ENCODE data around the gene ELAPOR2.
"Not testable (repeated sequence)": the region's sequence is repeated elsewhere in the genome, so short reads cannot be mapped to it uniquely, and the experiment has no call there.

ELAPOR2 gene

DNA sequence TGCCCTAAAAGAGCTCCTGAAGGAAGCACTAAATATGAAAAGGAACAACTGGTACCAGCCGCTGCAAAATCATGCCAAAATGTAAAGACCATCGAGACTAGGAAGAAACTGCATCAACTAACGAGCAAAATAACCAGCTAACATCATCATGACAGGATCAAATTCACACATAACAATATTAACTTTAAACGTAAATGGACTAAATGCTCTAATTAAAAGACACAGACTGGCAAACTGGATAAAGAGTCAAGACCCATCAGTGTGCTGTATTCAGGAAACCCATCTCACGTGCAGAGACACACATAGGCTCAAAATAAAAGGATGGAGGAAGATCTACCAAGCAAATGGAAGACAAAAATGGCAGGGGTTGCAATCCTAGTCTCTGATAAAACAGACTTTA, 17.9 kb downstream of the ELAPOR2 start:
- not testable (repeated sequence) for DNase-seq (ENCODE audit: low read depth)

DNA sequence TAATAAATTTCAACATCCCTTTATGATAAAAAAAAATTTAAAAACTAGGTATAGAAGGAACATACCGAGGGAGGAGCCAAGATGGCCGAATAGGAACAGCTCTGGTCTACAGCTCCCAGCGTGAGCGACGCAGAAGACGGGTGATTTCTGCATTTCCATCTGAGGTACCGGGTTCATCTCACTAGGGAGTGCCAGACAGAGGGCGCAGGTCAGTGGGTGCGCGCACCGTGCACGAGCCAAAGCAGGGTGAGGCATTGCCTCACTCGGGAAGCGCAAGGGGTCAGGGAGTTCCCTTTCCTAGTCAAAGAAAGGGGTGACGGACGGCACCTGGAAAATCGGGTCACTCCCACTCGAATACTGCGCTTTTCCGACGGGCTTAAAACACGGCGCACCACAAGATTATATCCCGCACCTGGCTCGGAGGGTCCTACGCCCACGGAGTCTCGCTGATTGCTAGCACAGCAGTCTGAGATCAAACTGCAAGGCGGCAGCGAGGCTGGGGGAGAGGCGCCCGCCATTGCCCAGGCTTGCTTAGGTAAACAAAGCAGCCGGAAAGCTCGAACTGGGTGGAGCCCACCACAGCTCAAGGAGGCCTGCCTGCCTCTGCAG, 19.7 kb downstream of the ELAPOR2 start:
- peak; percentile 7 for DNase-seq (ENCODE audit: low read depth)

GRCh38 chr7:87038993-87039690, 20.3 kb downstream of the ELAPOR2 start:
- DNase-seq (ENCODE audit: low read depth), result no peak

- DNase-seq (ENCODE audit: low read depth), result no peak
Observed at GRCh38 chr7:87036985-87037384, 22.5 kb downstream of the ELAPOR2 start.

DNA sequence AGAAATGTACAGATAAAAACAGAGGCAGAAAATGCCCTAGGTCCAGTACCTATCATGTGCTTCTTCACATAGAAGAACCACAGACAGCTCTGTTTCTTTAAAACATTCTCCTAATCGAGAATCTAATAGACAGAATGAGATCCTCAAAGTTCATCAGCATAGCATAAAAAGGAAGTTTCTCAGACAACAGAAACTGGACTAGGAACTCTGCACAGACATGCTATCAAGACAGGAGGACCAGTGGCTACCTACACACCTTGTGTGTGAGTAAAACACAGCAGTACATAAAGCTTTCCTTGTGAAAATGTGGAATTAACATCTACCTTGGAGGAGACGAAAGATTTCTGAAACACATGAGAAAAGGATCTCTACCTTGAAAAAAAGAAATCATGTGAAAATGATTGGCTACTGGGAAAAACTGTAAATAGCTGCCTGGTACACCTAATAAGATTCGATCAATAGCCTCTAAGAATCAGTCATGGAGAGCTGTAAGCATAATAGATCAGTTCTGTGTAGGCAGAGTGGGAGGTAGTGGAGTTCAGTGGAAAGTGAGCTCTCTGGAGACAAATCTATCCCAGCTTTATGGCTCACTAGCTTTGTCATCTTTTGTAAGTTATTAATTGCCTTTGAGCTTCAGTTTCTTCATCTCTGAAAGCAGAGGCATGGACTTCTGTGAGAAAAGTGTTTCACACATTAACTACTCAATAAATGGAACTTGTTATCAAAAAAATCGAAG, 26.7 kb downstream of the ELAPOR2 start:
- no peak for DNase-seq (ENCODE audit: low read depth)

- no peak for DNase-seq (ENCODE audit: low read depth)
Observed at GRCh38 chr7:87029078-87029477, 30.4 kb downstream of the ELAPOR2 start.

- no peak for DNase-seq (ENCODE audit: low read depth)
Observed at GRCh38 chr7:87028636-87029035, 30.8 kb downstream of the ELAPOR2 start.

GRCh38 chr7:87027900-87028299, 31.6 kb downstream of the ELAPOR2 start:
- no peak for DNase-seq (ENCODE audit: low read depth)

- DNase-seq (ENCODE audit: low read depth), result no peak
Observed at GRCh38 chr7:87021285-87021684, 38.2 kb downstream of the ELAPOR2 start.

DNA sequence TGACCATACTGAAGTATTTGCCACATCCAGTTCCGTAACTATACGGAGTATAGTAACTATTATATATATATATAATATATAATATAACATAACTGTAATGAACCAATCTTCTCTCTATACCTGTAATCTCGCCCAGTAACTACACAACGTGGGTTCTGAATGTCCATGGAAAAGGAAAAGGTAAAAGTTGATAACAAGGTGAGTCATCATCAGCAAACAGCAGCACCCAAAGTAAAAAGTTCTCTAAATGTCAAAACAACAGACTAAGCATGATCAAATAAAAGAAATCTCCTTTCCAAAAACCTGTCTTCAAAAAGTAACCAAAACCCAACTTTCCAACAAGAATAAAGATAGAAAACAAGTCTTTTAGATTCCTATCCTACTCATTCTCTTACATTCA, 42.8 kb downstream of the ELAPOR2 start:
- no peak for DNase-seq (ENCODE audit: low read depth)

DNA sequence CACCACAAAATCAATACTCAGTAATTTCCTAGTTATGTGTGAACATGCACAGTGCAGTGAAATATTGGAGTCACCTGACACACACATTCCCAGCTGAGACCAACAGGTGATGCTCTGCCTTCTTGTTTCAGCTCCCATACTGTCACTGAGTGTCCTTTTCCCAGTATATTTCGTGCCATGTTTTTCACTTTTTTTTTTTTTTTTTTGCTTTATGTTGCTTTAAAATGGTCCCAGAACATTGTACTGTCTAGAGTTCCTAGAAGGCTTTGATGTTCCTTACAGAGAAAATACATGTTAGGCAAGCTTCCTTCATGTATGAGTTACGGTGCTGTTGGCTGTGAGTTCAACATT, 45.6 kb downstream of the ELAPOR2 start:
- DNase-seq (ENCODE audit: low read depth), result no peak

DNA sequence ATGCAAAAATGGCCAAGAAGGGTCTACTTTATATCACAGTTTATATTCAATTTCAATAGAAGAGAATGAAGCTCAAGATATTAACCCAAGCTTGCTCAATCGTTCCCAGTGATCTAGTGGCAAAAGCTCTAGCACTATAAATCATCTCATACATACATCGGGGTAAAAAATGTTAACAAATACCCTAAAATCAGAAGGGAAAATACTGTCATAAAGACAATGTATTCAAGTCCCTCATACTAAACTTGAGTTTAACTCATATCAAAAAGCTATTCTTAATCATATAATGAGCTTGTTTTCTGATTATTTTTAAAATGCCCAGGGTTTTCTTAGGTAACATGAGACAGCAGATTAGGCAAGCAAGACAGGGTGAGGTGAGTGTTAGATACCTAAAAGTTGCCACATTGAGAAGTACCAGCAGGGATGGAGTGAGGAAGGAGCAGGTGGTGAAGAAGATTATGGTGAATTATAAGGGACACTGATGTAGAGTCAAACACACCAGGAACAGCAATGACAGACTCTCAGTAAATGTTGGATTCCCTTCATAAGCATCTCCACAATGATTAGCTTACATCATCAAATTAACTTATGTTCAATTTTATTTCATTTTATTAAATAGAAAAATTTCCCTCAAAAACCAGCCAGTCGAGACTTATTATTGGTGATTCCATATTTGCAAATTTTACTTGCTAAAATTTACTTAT, 46.2 kb downstream of the ELAPOR2 start:
- DNase-seq (ENCODE audit: low read depth), result no peak
